Measurements from ENCODE around the gene CA10.

DNA sequence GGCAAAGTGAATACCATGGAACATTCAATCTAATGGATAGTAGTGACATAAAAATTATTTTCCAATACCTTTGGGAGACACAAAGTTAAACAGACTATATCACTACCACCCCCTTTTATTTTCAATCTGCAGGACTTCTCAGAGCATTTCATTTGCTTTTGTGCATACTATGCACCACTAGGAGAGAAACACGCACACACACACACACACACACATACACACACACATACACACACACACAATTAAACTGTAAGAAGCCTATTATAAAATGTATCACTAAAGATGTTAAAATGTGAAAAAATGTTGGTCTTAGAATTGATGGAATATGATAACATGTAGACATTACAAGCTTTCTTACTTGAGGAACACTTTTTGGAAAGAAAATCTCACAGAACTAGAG lies 331.4 kb downstream of the CA10 start:
- TF ChIP-seq, protein P1, sequence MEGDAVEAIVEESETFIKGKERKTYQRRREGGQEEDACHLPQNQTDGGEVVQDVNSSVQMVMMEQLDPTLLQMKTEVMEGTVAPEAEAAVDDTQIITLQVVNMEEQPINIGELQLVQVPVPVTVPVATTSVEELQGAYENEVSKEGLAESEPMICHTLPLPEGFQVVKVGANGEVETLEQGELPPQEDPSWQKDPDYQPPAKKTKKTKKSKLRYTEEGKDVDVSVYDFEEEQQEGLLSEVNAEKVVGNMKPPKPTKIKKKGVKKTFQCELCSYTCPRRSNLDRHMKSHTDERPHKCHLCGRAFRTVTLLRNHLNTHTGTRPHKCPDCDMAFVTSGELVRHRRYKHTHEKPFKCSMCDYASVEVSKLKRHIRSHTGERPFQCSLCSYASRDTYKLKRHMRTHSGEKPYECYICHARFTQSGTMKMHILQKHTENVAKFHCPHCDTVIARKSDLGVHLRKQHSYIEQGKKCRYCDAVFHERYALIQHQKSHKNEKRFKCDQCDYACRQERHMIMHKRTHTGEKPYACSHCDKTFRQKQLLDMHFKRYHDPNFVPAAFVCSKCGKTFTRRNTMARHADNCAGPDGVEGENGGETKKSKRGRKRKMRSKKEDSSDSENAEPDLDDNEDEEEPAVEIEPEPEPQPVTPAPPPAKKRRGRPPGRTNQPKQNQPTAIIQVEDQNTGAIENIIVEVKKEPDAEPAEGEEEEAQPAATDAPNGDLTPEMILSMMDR (IDR thresholded peaks at IDR 0.05): no peak
- TF ChIP-seq EP300 (IDR thresholded peaks at IDR 0.05; ENCODE audit: low read depth): no peak

Measured in transverse colon (tissue), 3 donors.